Esophagus muscularis mucosa (tissue), 4 donors: Measurements from ENCODE around the gene RUSF1.

Experiments used
- CTCF ChIP-seq, 3 experiments: fragments of 200-600 bp in 2 of 3; fragments of 450-650 bp in 1 of 3; sonication (generic) in 2 of 3; IDR thresholded peaks; one replicate each; pipeline ENCODE4 v1.5.1; 2017 to 2019; ENCODE audit warnings: antibody characterized with exemption in 3 of 3, mild to moderate bottlenecking in 2 of 3, moderate library complexity in 1 of 3
- EP300 ChIP-seq: sonication (generic); formaldehyde crosslinking; IDR thresholded peaks from one replicate; pipeline ENCODE4 v1.6.1; 2017; ENCODE audit warnings: antibody characterized with exemption
- POLR2A ChIP-seq: fragments of 450-650 bp; IDR thresholded peaks from one replicate; pipeline ENCODE4 v1.6.1; 2017; ENCODE audit warnings: antibody characterized with exemption, moderate library complexity, mild to moderate bottlenecking, low read depth
- POLR2AphosphoS5 ChIP-seq, 2 donors: sonication (generic); formaldehyde crosslinking; IDR thresholded peaks; one replicate each; pipeline ENCODE4 v1.6.1; 2017; ENCODE audit warnings: antibody characterized with exemption in 2 of 2

DNA sequence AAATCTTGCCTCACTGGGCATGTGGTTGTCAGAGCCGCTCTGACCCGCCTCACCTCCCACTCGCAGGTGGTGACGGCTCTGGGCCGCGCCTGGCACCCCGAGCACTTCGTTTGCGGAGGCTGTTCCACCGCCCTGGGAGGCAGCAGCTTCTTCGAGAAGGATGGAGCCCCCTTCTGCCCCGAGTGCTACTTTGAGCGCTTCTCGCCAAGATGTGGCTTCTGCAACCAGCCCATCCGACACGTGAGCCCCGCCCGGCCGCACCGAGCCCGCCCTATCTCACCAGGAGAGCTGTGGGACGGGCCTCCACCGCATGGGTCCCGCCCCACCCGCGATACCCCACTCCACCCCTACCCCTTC is 32.3 kb downstream of the RUSF1 start:
- TF ChIP-seq CTCF (IDR thresholded peaks at IDR 0.05) (no peak), POLR2A (no peak), POLR2AphosphoS5 (IDR thresholded peaks at IDR 0.05) (no peak), EP300 (no peak)
